ENCODE data around the gene ST3GAL2.

DNA sequence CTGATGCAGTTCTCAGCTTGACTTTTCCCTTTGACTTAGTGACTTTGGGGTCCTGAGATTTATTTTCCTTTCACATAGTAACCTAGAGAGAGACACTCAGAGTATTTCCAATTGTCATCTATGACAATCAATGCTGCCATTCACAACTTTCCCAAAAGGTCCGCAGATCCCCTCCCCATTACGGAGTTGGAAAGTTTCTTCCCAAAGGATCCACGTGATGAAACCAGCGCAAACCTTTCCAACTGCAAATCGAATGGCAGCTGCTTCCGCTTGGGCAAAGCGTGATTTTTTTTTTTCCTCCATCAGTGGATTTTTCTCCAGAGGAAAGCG is 15.0 kb upstream of the ST3GAL2 start:
- TF ChIP-seq, protein P1, sequence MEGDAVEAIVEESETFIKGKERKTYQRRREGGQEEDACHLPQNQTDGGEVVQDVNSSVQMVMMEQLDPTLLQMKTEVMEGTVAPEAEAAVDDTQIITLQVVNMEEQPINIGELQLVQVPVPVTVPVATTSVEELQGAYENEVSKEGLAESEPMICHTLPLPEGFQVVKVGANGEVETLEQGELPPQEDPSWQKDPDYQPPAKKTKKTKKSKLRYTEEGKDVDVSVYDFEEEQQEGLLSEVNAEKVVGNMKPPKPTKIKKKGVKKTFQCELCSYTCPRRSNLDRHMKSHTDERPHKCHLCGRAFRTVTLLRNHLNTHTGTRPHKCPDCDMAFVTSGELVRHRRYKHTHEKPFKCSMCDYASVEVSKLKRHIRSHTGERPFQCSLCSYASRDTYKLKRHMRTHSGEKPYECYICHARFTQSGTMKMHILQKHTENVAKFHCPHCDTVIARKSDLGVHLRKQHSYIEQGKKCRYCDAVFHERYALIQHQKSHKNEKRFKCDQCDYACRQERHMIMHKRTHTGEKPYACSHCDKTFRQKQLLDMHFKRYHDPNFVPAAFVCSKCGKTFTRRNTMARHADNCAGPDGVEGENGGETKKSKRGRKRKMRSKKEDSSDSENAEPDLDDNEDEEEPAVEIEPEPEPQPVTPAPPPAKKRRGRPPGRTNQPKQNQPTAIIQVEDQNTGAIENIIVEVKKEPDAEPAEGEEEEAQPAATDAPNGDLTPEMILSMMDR (IDR thresholded peaks at IDR 0.05) = no peak
- TF ChIP-seq POLR2A (IDR thresholded peaks at IDR 0.05) = no peak
